Smooth muscle cell (in vitro differentiated cells): Measurements from ENCODE around the gene LRIG1. TPM values are rescaled to one million over a fixed set of nuclear protein-coding genes. Genes with fewer than 3 reads are reported as not detected.

Experiments used
- DNase-seq: peaks from one replicate; lab custom pipeline; 2025; ENCODE audit not compliant: unreplicated experiment; lab: John Stamatoyannopoulos, UW
- H2AFZ ChIP-seq: fragments of 200-600 bp; sonication (generic); 2 replicates; pipeline ENCODE4 v1.6.0; 2016; ENCODE audit warnings: antibody characterized with exemption, low read depth, mild to moderate bottlenecking
- H3F3A ChIP-seq: fragments of 200-600 bp; sonication (generic); 2 replicates; pipeline ENCODE4 v1.6.0; 2017; ENCODE audit warnings: antibody characterized with exemption, low read depth
- H3K27ac ChIP-seq: fragments of 200-600 bp; sonication (generic); 2 replicates; pipeline ENCODE4 v1.5.1; 2016; ENCODE audit warnings: low read depth, mild to moderate bottlenecking
- H3K27me3 ChIP-seq: fragments of 200-600 bp; sonication (generic); 2 replicates; pipeline ENCODE4 v1.6.1; 2016; ENCODE audit warnings: low read depth, mild to moderate bottlenecking
- H3K36me3 ChIP-seq: fragments of 200-600 bp; sonication (generic); 2 replicates; pipeline ENCODE4 v1.5.1; 2016; ENCODE audit warnings: low read depth
- H3K4me1 ChIP-seq: fragments of 200-600 bp; sonication (generic); 2 replicates; pipeline ENCODE4 v1.5.1; 2016; ENCODE audit warnings: low read depth
- H3K4me2 ChIP-seq: fragments of 200-600 bp; sonication (generic); 2 replicates; pipeline ENCODE4 v1.6.0; 2016; ENCODE audit warnings: mild to moderate bottlenecking
- H3K4me3 ChIP-seq: fragments of 200-600 bp; sonication (generic); 2 replicates; pipeline ENCODE4 v1.5.1; 2016; ENCODE audit warnings: mild to moderate bottlenecking
- H3K79me2 ChIP-seq: fragments of 200-600 bp; sonication (generic); 2 replicates; pipeline ENCODE4 v1.6.0; 2016; ENCODE audit warnings: low read depth, mild to moderate bottlenecking
- H3K9ac ChIP-seq: fragments of 200-600 bp; sonication (generic); 2 replicates; pipeline ENCODE4 v1.6.0; 2016; ENCODE audit warnings: low read depth
- H3K9me3 ChIP-seq: fragments of 200-600 bp; sonication (generic); replicated peaks from 2 replicates; pipeline ENCODE4 v1.5.1; 2016; ENCODE audit warnings: low read depth
- H4K20me1 ChIP-seq: fragments of 200-600 bp; sonication (generic); 2 replicates; pipeline ENCODE4 v1.6.0; 2016; ENCODE audit warnings: low read depth
- WGBS: methylation state at CpG from one replicate; pipeline ENCODE4 v1.1.7; 2016; ENCODE audit warnings: low lambda C conversion rate; 5-methylcytosine and 5-hydroxymethylcytosine counted together
- polyA plus RNA-seq: library from polyadenylated mRNA; unstranded; fragments of >200 nt; fragmentation: Nextera tagmentation; extraction: Ambion mirVana; gene quantifications from 2 replicates; pipeline ENCODE4 v1.2.1, GENCODE V29; 2016
- total RNA-seq: library from RNA; depleted of rRNA; stranded (reverse); fragments of >200 nt; gene quantifications from 2 replicates; pipeline ENCODE4 v1.2.3, GENCODE V29; 2014
- TF ChIP-seq, protein P1 (sequence below): fragments of 200-600 bp; sonication (generic); IDR thresholded peaks from 2 replicates; pipeline ENCODE4 v1.5.1; 2017; ENCODE audit warnings: borderline replicate concordance, mild to moderate bottlenecking, antibody characterized with exemption; ENCODE audit not compliant: insufficient read depth, poor library complexity, severe bottlenecking

LRIG1 gene
- total and polyA plus RNA-seq, 2 experiments from 2014 or later: 26.5 to 31.3 TPM

DNA sequence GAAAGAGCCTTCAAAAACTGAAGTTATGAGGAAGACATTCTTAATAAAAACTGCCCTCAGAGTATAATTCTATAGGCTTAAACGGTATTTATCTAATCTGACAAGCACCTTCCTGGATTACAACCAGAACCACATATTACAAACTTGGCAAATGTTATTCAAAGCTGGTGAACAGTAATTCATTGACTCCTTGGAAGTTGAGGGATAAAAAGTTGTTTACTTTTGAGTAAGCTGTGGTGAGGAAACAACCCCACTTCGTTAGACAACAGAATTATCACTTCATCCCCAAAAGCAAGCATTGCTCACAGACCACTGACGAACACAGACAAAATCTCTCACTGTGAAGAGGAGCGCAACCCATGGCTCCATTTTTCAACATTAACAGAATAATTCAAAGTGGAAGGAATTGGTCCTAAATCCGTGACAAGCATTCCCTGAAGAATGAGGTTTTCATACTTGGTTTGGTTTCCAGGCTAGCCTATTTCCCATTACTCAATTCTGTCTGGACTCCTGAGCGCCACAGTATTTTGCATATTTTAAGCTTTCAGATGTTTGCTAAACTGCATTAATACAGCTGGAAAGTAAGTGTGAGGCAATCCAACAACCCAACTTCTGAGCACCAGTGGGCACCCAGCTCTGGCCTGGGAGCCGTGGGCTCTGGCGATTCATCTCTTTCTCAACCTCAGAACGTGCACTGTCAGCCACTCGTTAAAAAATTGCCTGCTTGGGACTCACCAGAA lies 32.7 kb downstream of the LRIG1 start:
- no peaks in the 10 kb centered on the region for H3K9me3 ChIP-seq
- H3K27ac ChIP-seq: peak overlapping the region; percentile 86
- WGBS: 17% methylated on average over 10 of the region's 10 CpGs
- H3K4me2 ChIP-seq: peak overlapping the region; percentile 73
- no peaks in the 10 kb centered on the region for H3F3A ChIP-seq
- H3K36me3 ChIP-seq: no peaks in the 10 kb centered on the region
- TF ChIP-seq, protein P1, sequence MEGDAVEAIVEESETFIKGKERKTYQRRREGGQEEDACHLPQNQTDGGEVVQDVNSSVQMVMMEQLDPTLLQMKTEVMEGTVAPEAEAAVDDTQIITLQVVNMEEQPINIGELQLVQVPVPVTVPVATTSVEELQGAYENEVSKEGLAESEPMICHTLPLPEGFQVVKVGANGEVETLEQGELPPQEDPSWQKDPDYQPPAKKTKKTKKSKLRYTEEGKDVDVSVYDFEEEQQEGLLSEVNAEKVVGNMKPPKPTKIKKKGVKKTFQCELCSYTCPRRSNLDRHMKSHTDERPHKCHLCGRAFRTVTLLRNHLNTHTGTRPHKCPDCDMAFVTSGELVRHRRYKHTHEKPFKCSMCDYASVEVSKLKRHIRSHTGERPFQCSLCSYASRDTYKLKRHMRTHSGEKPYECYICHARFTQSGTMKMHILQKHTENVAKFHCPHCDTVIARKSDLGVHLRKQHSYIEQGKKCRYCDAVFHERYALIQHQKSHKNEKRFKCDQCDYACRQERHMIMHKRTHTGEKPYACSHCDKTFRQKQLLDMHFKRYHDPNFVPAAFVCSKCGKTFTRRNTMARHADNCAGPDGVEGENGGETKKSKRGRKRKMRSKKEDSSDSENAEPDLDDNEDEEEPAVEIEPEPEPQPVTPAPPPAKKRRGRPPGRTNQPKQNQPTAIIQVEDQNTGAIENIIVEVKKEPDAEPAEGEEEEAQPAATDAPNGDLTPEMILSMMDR: no peak
- H4K20me1 ChIP-seq: peaks cover 17% of the 10 kb centered on the region
- no peak for DNase-seq
- H2AFZ ChIP-seq: no peak overlapping the region
- H3K27me3 ChIP-seq: no peaks in the 10 kb centered on the region
- H3K4me3 ChIP-seq: peak overlapping the region; percentile 0
- H3K9ac ChIP-seq: peak overlapping the region; percentile 42
- H3K79me2 ChIP-seq: peaks cover 19% of the 10 kb centered on the region
- H3K4me1 ChIP-seq: peaks cover 54% of the 10 kb centered on the region

DNA sequence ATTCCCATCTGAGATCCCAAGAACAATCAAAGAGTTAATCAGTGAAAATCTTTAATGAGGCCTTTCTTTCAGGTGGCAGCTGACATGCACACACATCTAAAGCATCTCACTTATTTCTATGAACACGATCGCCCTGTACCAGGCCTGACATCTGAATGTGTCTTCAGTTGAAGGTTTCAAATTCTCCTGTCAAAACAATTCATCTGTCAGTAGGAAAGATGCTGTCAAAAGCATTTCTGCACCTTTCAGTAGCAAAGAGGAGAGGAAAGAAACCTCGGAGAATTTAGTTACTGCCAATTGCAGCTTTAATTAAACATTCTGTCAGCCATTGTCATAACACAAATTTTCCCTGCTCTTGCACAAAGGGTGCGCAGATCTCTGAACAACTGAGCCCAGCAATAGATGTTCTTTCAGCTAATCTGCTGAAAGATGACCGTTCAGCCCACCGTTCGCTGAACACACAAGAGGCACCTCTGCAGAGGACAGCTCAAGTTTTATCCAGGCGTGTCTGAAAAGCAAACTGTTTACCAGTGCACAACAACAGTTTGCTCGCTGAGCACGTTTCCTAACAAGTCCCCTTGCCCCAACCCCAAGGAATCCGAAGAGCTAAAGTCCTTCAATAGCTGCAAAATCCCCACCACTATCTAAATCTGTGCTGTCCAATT lies 34.1 kb downstream of the LRIG1 start:
- H3K9me3 ChIP-seq: no peaks in the 10 kb centered on the region
- H3K27ac ChIP-seq: no peak overlapping the region
- no peaks in the 10 kb centered on the region for H3K27me3 ChIP-seq
- H3K9ac ChIP-seq: no peak overlapping the region
- H3K4me2 ChIP-seq: no peak overlapping the region
- TF ChIP-seq, protein P1: no peak
- peaks cover 25% of the 10 kb centered on the region for H4K20me1 ChIP-seq
- H2AFZ ChIP-seq: no peak overlapping the region
- no peak for DNase-seq
- H3F3A ChIP-seq: no peaks in the 10 kb centered on the region
- no peaks in the 10 kb centered on the region for H3K36me3 ChIP-seq
- no peak overlapping the region for H3K4me3 ChIP-seq
- peaks cover 17% of the 10 kb centered on the region for H3K79me2 ChIP-seq
- 89% methylated on average over 11 of the region's 11 CpGs for WGBS
- H3K4me1 ChIP-seq: peaks cover 49% of the 10 kb centered on the region

DNA sequence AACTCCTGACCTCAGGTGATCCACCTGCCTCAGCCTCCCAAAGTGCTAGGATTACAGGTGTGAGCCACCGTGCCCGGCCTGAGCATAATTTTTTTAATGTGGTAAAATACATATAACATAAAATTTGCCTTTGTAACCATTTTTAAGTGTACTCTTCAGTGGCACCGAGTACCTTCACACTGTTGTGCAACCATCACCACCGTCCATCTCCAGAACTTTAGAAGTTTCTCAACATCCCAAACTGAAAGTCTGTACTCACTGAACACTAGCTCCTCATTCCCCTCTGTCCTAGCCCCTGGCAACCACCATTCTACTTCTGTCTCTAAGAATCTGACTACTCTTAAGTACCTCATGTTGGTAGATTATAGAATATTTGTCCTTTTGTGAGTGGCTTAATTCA lies 35.2 kb downstream of the LRIG1 start:
- DNase-seq: no peak
- H3K4me2 ChIP-seq: no peak overlapping the region
- no peak overlapping the region for H3K9ac ChIP-seq
- no peak overlapping the region for H3K4me3 ChIP-seq
- H3K27ac ChIP-seq: no peak overlapping the region
- no peaks in the 10 kb centered on the region for H3F3A ChIP-seq
- H3K36me3 ChIP-seq: peaks cover 4% of the 10 kb centered on the region
- H3K27me3 ChIP-seq: no peaks in the 10 kb centered on the region
- 96% methylated on average over 4 of the region's 4 CpGs for WGBS
- TF ChIP-seq, protein P1: no peak
- no peak overlapping the region for H2AFZ ChIP-seq
- H3K9me3 ChIP-seq: no peaks in the 10 kb centered on the region
- peaks cover 30% of the 10 kb centered on the region for H4K20me1 ChIP-seq
- H3K4me1 ChIP-seq: peaks cover 37% of the 10 kb centered on the region
- peaks cover 11% of the 10 kb centered on the region for H3K79me2 ChIP-seq
